GM23338 (cell line): ENCODE data around the gene PSD4. TPM values are rescaled to one million over a fixed set of nuclear protein-coding genes. Genes with fewer than 3 reads are reported as not detected.

Experiments
- ATAC-seq: fragments of 200-7000 bp; cut with Tn5 transposase; 3 replicates; pipeline ENCODE4 v1.9.1; 2020
- DNase-seq: peaks from one replicate; pipeline ENCODE4 v3.0.0-alpha.2; 2015; ENCODE audit warnings: low spot score
- H2AFZ ChIP-seq: fragments of 200-600 bp; sonication (generic); 2 replicates; pipeline ENCODE4 v1.8.0; 2016; ENCODE audit warnings: antibody characterized with exemption, mild to moderate bottlenecking, moderate library complexity
- H3F3A ChIP-seq: fragments of 200-600 bp; sonication (generic); replicated peaks from 2 replicates; pipeline ENCODE4 v1.8.0; 2017; ENCODE audit warnings: antibody characterized with exemption, mixed run types, low read depth
- H3K27ac ChIP-seq: fragments of 200-600 bp; sonication (generic); 2 replicates; pipeline ENCODE4 v1.6.1; 2016; ENCODE audit warnings: low read depth
- H3K27me3 ChIP-seq: fragments of 200-600 bp; sonication (generic); 2 replicates; pipeline ENCODE4 v1.8.0; 2016; ENCODE audit warnings: mild to moderate bottlenecking, mixed run types, moderate library complexity; ENCODE audit not compliant: insufficient read depth
- H3K36me3 ChIP-seq: fragments of 200-600 bp; sonication (generic); 2 replicates; pipeline ENCODE4 v1.8.0; 2016; ENCODE audit warnings: mild to moderate bottlenecking; ENCODE audit not compliant: insufficient read depth
- H3K4me1 ChIP-seq: fragments of 200-600 bp; sonication (generic); 2 replicates; pipeline ENCODE4 v1.8.0; 2016; ENCODE audit warnings: mild to moderate bottlenecking, moderate library complexity; ENCODE audit not compliant: insufficient read depth
- H3K4me2 ChIP-seq: fragments of 200-600 bp; sonication (generic); 2 replicates; pipeline ENCODE4 v1.7.1; 2017; ENCODE audit warnings: mixed run types
- H3K4me3 ChIP-seq: fragments of 200-600 bp; sonication (generic); 2 replicates; pipeline ENCODE4 v1.6.1; 2016; ENCODE audit warnings: mixed run types
- H3K79me2 ChIP-seq: fragments of 200-600 bp; sonication (generic); replicated peaks from 2 replicates; pipeline ENCODE4 v1.8.0; 2017; ENCODE audit warnings: mild to moderate bottlenecking; ENCODE audit not compliant: insufficient read depth
- H3K9me2 ChIP-seq: fragments of 200-600 bp; sonication (generic); 2 replicates; pipeline ENCODE4 v1.8.0; 2017; ENCODE audit not compliant: insufficient read depth
- H4K20me1 ChIP-seq: fragments of 200-600 bp; sonication (generic); replicated peaks from 2 replicates; pipeline ENCODE4 v1.8.0; 2017; ENCODE audit warnings: mild to moderate bottlenecking; ENCODE audit not compliant: insufficient read depth
- H3K27ac Mint-ChIP-seq: 2 replicates; pipeline ENCODE4 v1.8.0; 2020; ENCODE audit warnings: inconsistent platforms, mild to moderate bottlenecking, moderate library complexity, mixed read lengths
- H3K27me3 Mint-ChIP-seq: 3 replicates; pipeline ENCODE4 v1.8.0; 2022; ENCODE audit warnings: low read depth, mild to moderate bottlenecking, moderate library complexity, mixed read lengths, inconsistent platforms; ENCODE audit not compliant: insufficient read depth, poor library complexity
- H3K36me3 Mint-ChIP-seq: 3 replicates; pipeline ENCODE4 v1.8.0; 2021; ENCODE audit warnings: low read depth, mild to moderate bottlenecking, inconsistent platforms, moderate library complexity, mixed read lengths
- H3K4me1 Mint-ChIP-seq: 3 replicates; pipeline ENCODE4 v1.8.0; 2020; ENCODE audit warnings: mild to moderate bottlenecking, inconsistent platforms, mixed read lengths
- H3K4me3 Mint-ChIP-seq: 3 replicates; pipeline ENCODE4 v1.8.0; 2021; ENCODE audit warnings: moderate library complexity, mild to moderate bottlenecking, inconsistent platforms, mixed read lengths
- H3K9me3 Mint-ChIP-seq: 3 replicates; pipeline ENCODE4 v1.8.0; 2020; ENCODE audit warnings: moderate library complexity, mild to moderate bottlenecking, inconsistent platforms, mixed read lengths
- CREB1 ChIP-seq: fragments of 250-450 bp; sonication (Bioruptor Pico); IDR thresholded peaks from 2 replicates; pipeline ENCODE4 v1.5.0; 2020; ENCODE audit warnings: low read depth, mild to moderate bottlenecking, moderate library complexity
- EZH2 ChIP-seq: fragments of 200-600 bp; sonication (generic); IDR thresholded peaks from one replicate; pipeline ENCODE4 v1.8.0; 2017; ENCODE audit warnings: antibody characterized with exemption, mild to moderate bottlenecking, low read depth; ENCODE audit not compliant: unreplicated experiment
- EZH2phosphoT487 ChIP-seq: fragments of 200-600 bp; sonication (generic); IDR thresholded peaks from one replicate; pipeline ENCODE4 v1.8.1; 2018; ENCODE audit warnings: antibody characterized with exemption; ENCODE audit not compliant: unreplicated experiment
- JUNB ChIP-seq: IDR thresholded peaks from one replicate; pipeline ENCODE4 v1.6.1; 2016; ENCODE audit warnings: antibody characterized with exemption; ENCODE audit not compliant: unreplicated experiment
- NANOG ChIP-seq: IDR thresholded peaks from 2 replicates; pipeline ENCODE4 v1.6.1; 2016; ENCODE audit warnings: antibody characterized with exemption, borderline replicate concordance
- POLR2AphosphoS5 ChIP-seq: IDR thresholded peaks from 2 replicates; pipeline ENCODE4 v1.6.1; 2016; ENCODE audit warnings: antibody characterized with exemption, low read depth
- STAT1 ChIP-seq: IDR thresholded peaks from one replicate; pipeline ENCODE4 v1.6.1; 2016; ENCODE audit warnings: antibody characterized with exemption; ENCODE audit not compliant: unreplicated experiment
- ZNF114 ChIP-seq: fragments of 250-450 bp; sonication (Bioruptor Pico); IDR thresholded peaks from 2 replicates; pipeline ENCODE4 v1.5.0; 2020; ENCODE audit warnings: mild to moderate bottlenecking, moderate library complexity
- ZNF331 ChIP-seq: fragments of 250-450 bp; sonication (Bioruptor Pico); IDR thresholded peaks from 2 replicates; pipeline ENCODE4 v1.5.0; 2020; ENCODE audit warnings: low read depth, mild to moderate bottlenecking, moderate library complexity
- polyA plus RNA-seq: library from polyadenylated mRNA; unstranded; fragments of >200 nt; fragmentation: Nextera tagmentation; extraction: Ambion mirVana; gene quantifications from 2 replicates; pipeline ENCODE4 v1.2.1, GENCODE V29; 2016
- total RNA-seq: library from RNA; depleted of rRNA; stranded (reverse); fragments of >200 nt; shearing (Covaris generic); gene quantifications from 2 replicates; pipeline ENCODE4 v1.2.3, GENCODE V29; 2014
- TF ChIP-seq, protein P1 (sequence below): fragments of 250-450 bp; sonication (Bioruptor Pico); IDR thresholded peaks from 2 replicates; pipeline ENCODE4 v1.5.0; 2020; ENCODE audit warnings: mild to moderate bottlenecking, moderate library complexity
- TF ChIP-seq, protein P2 (sequence below), 2 experiments: fragments of 200-600 bp in 1 of 2; sonication (generic) in 1 of 2; conservative IDR thresholded peaks; 2 replicates each; pipeline versions ENCODE4 v1.5.1 to v1.6.1; 2016 to 2017; ENCODE audit warnings: antibody characterized with exemption in 2 of 2, low read depth in 2 of 2, mild to moderate bottlenecking in 2 of 2, moderate library complexity in 1 of 2
- TF ChIP-seq, protein P3 (sequence below): IDR thresholded peaks from one replicate; pipeline ENCODE4 v1.6.1; 2018; ENCODE audit warnings: antibody characterized with exemption; ENCODE audit not compliant: unreplicated experiment
- TF ChIP-seq, protein P4 (sequence below): IDR thresholded peaks from 2 replicates; pipeline ENCODE4 v1.6.1; 2016; ENCODE audit warnings: antibody characterized with exemption

The PSD4 gene
- total and polyA plus RNA-seq, 2 experiments from 2014 or later = 0.06 to 0.66 TPM

DNA sequence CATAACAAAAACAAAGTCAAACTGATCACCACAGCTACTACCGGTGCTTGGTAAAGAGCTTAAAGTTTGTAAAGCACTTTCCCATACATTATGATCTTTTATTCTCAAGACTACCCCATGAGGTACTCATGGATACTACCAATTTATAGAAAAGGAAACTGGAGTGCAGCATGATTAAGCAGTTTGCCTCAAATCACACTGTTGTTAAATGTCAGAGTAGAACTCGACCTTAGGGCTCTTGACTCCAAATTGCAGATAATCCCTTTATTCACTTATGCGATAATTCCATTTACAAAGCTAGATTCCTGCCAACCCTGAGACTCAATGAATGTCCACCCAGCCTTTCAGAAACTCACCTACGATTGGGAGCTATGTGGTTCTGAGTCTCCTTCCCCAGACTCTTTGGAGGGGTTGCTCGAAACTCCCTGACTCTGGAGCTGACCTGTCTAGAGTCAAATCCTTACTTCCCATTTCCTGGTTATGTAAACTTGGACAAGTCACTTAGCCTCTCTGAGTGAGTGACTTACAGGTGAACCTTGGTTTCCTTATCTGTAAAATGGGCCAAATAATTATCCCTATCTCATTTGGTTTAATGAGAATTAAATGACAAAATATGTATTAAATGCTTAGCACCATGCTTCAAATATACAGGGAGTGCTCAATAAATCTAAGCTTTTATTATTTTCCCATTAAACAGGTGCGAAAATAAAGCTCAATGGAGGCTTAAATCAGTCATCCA, 47.4 kb downstream of the PSD4 start:
- Histone ChIP-seq H3K79me2 (no peaks in the 10 kb centered on the region), H3F3A (no peaks in the 10 kb centered on the region), H3K36me3 (no peaks in the 10 kb centered on the region), H3K4me2 (no peak overlapping the region), H4K20me1 (no peaks in the 10 kb centered on the region), H2AFZ (no peak overlapping the region), H3K27me3 (no peaks in the 10 kb centered on the region), H3K4me1 (peaks cover 8% of the 10 kb centered on the region; the same call in 1 of the 2 replicates), H3K9me2 (0 out of 2 replicates have a peak, but pooled peaks cover 4% of the 10 kb centered on the region), H3K27ac (no peak overlapping the region), H3K4me3 (no peak overlapping the region)
- Mint-ChIP-seq H3K4me1 (peaks cover 21% of the 10 kb centered on the region), H3K9me3 (no peaks in the 10 kb centered on the region), H3K36me3 (no peaks in the 10 kb centered on the region; the same call in 2 of the 3 replicates), H3K27ac (no peak overlapping the region), H3K4me3 (no peak overlapping the region), H3K27me3 (peaks cover 10% of the 10 kb centered on the region)
- TF ChIP-seq, protein P1, sequence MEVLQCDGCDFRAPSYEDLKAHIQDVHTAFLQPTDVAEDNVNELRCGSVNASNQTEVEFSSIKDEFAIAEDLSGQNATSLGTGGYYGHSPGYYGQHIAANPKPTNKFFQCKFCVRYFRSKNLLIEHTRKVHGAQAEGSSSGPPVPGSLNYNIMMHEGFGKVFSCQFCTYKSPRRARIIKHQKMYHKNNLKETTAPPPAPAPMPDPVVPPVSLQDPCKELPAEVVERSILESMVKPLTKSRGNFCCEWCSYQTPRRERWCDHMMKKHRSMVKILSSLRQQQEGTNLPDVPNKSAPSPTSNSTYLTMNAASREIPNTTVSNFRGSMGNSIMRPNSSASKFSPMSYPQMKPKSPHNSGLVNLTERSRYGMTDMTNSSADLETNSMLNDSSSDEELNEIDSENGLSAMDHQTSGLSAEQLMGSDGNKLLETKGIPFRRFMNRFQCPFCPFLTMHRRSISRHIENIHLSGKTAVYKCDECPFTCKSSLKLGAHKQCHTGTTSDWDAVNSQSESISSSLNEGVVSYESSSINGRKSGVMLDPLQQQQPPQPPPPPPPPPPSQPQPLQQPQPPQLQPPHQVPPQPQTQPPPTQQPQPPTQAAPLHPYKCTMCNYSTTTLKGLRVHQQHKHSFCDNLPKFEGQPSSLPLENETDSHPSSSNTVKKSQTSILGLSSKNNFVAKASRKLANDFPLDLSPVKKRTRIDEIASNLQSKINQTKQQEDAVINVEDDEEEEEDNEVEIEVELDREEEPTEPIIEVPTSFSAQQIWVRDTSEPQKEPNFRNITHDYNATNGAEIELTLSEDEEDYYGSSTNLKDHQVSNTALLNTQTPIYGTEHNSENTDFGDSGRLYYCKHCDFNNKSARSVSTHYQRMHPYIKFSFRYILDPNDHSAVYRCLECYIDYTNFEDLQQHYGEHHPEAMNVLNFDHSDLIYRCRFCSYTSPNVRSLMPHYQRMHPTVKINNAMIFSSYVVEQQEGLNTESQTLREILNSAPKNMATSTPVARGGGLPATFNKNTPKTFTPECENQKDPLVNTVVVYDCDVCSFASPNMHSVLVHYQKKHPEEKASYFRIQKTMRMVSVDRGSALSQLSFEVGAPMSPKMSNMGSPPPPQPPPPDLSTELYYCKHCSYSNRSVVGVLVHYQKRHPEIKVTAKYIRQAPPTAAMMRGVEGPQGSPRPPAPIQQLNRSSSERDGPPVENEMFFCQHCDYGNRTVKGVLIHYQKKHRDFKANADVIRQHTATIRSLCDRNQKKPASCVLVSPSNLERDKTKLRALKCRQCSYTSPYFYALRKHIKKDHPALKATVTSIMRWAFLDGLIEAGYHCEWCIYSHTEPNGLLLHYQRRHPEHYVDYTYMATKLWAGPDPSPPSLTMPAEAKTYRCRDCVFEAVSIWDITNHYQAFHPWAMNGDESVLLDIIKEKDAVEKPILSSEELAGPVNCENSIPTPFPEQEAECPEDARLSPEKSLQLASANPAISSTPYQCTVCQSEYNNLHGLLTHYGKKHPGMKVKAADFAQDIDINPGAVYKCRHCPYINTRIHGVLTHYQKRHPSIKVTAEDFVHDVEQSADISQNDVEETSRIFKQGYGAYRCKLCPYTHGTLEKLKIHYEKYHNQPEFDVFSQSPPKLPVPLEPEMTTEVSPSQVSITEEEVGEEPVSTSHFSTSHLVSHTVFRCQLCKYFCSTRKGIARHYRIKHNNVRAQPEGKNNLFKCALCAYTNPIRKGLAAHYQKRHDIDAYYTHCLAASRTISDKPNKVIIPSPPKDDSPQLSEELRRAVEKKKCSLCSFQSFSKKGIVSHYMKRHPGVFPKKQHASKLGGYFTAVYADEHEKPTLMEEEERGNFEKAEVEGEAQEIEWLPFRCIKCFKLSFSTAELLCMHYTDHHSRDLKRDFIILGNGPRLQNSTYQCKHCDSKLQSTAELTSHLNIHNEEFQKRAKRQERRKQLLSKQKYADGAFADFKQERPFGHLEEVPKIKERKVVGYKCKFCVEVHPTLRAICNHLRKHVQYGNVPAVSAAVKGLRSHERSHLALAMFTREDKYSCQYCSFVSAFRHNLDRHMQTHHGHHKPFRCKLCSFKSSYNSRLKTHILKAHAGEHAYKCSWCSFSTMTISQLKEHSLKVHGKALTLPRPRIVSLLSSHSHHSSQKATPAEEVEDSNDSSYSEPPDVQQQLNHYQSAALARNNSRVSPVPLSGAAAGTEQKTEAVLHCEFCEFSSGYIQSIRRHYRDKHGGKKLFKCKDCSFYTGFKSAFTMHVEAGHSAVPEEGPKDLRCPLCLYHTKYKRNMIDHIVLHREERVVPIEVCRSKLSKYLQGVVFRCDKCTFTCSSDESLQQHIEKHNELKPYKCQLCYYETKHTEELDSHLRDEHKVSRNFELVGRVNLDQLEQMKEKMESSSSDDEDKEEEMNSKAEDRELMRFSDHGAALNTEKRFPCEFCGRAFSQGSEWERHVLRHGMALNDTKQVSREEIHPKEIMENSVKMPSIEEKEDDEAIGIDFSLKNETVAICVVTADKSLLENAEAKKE = no peak
- TF ChIP-seq EZH2phosphoT487 (no peak), EZH2 (no peak), JUNB (no peak), ZNF331 (CRISPR knock-in tag) (no peak), ZNF114 (no peak), STAT1 (no peak), POLR2AphosphoS5 (no peak), NANOG (no peak), CREB1 (CRISPR knock-in tag) (no peak)
- TF ChIP-seq, protein P2, sequence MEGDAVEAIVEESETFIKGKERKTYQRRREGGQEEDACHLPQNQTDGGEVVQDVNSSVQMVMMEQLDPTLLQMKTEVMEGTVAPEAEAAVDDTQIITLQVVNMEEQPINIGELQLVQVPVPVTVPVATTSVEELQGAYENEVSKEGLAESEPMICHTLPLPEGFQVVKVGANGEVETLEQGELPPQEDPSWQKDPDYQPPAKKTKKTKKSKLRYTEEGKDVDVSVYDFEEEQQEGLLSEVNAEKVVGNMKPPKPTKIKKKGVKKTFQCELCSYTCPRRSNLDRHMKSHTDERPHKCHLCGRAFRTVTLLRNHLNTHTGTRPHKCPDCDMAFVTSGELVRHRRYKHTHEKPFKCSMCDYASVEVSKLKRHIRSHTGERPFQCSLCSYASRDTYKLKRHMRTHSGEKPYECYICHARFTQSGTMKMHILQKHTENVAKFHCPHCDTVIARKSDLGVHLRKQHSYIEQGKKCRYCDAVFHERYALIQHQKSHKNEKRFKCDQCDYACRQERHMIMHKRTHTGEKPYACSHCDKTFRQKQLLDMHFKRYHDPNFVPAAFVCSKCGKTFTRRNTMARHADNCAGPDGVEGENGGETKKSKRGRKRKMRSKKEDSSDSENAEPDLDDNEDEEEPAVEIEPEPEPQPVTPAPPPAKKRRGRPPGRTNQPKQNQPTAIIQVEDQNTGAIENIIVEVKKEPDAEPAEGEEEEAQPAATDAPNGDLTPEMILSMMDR (conservative IDR thresholded peaks at IDR 0.05; ENCODE audit: low read depth in 2 of 2) = no peak
- TF ChIP-seq, protein P3, sequence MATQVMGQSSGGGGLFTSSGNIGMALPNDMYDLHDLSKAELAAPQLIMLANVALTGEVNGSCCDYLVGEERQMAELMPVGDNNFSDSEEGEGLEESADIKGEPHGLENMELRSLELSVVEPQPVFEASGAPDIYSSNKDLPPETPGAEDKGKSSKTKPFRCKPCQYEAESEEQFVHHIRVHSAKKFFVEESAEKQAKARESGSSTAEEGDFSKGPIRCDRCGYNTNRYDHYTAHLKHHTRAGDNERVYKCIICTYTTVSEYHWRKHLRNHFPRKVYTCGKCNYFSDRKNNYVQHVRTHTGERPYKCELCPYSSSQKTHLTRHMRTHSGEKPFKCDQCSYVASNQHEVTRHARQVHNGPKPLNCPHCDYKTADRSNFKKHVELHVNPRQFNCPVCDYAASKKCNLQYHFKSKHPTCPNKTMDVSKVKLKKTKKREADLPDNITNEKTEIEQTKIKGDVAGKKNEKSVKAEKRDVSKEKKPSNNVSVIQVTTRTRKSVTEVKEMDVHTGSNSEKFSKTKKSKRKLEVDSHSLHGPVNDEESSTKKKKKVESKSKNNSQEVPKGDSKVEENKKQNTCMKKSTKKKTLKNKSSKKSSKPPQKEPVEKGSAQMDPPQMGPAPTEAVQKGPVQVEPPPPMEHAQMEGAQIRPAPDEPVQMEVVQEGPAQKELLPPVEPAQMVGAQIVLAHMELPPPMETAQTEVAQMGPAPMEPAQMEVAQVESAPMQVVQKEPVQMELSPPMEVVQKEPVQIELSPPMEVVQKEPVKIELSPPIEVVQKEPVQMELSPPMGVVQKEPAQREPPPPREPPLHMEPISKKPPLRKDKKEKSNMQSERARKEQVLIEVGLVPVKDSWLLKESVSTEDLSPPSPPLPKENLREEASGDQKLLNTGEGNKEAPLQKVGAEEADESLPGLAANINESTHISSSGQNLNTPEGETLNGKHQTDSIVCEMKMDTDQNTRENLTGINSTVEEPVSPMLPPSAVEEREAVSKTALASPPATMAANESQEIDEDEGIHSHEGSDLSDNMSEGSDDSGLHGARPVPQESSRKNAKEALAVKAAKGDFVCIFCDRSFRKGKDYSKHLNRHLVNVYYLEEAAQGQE = no peak
- TF ChIP-seq, protein P4, sequence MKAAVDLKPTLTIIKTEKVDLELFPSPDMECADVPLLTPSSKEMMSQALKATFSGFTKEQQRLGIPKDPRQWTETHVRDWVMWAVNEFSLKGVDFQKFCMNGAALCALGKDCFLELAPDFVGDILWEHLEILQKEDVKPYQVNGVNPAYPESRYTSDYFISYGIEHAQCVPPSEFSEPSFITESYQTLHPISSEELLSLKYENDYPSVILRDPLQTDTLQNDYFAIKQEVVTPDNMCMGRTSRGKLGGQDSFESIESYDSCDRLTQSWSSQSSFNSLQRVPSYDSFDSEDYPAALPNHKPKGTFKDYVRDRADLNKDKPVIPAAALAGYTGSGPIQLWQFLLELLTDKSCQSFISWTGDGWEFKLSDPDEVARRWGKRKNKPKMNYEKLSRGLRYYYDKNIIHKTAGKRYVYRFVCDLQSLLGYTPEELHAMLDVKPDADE = no peak
- DNase-seq (no peak), ATAC-seq (no peak)
